Gastrocnemius medialis (tissue), 4 donors: ENCODE measurements around the gene GSG1L. TPM values are rescaled to one million over a fixed set of nuclear protein-coding genes. Genes with fewer than 3 reads are reported as not detected.

Experiments used
- ATAC-seq, 2 donors: fragments of 150-250 bp; one replicate each; pipeline ENCODE4 v1.9.1; 2016
- DNase-seq, 2 donors: peaks; one replicate each; pipeline ENCODE4 v3.0.0-alpha.2; 2019
- H3K27ac ChIP-seq, 4 donors: fragments of 200-600 bp; sonication (generic); 1 replicate in 1 of 4; 2 replicates in 3 of 4; pipeline ENCODE4 v1.5.1; 2016 to 2018; ENCODE audit warnings: mild to moderate bottlenecking in 2 of 4, moderate library complexity in 1 of 4
- H3K27me3 ChIP-seq, 3 donors: fragments of 200-600 bp; sonication (generic) in 2 of 3; 1 replicate in 1 of 3; 2 replicates in 2 of 3; pipeline versions ENCODE4 v1.5.1 to v1.6.0; 2016 to 2019; ENCODE audit warnings: mild to moderate bottlenecking in 1 of 3, moderate library complexity in 1 of 3
- H3K36me3 ChIP-seq, 2 donors: fragments of 200-600 bp; sonication (generic) in 1 of 2; one replicate each; pipeline ENCODE4 v1.5.1; 2017 to 2018
- H3K4me1 ChIP-seq, 2 donors: fragments of 200-600 bp; sonication (generic) in 1 of 2; one replicate each; pipeline ENCODE4 v1.5.1; 2016 to 2017; ENCODE audit warnings: mild to moderate bottlenecking in 2 of 2
- H3K4me3 ChIP-seq, 4 donors: fragments of 200-600 bp; sonication (generic) in 3 of 4; 1 replicate in 1 of 4; 2 replicates in 3 of 4; pipeline ENCODE4 v1.5.1; 2016 to 2019; ENCODE audit warnings: mild to moderate bottlenecking in 2 of 4
- H3K9me3 ChIP-seq, 3 donors: fragments of 200-600 bp; sonication (generic) in 2 of 3; 1 replicate in 1 of 3; 2 replicates in 2 of 3; pipeline ENCODE4 v1.5.1; 2016 to 2019
- CTCF ChIP-seq, 5 experiments: fragments of 450-650 bp in 3 of 5; fragments of 200-600 bp in 2 of 5; sonication (generic) in 2 of 5; IDR thresholded peaks in 4 of 5; conservative IDR thresholded peaks in 1 of 5; 1 replicate in 4 of 5; 2 replicates in 1 of 5; pipeline ENCODE4 v1.5.1; 2016 to 2019; ENCODE audit warnings: antibody characterized with exemption in 5 of 5, mild to moderate bottlenecking in 3 of 5, moderate library complexity in 3 of 5
- POLR2A ChIP-seq, 2 donors: fragments of 450-650 bp; IDR thresholded peaks; one replicate each; pipeline ENCODE4 v1.6.1; 2017; ENCODE audit warnings: antibody characterized with exemption in 2 of 2, mild to moderate bottlenecking in 2 of 2, moderate library complexity in 2 of 2
- in situ Hi-C, 4 donors: fragments of 200-750 bp; cut with MboI; loops; one replicate each; pipeline versions ENCODE4 v1.15.0 to v1.8.0; 2017; ENCODE audit warnings: low sequenced_read_pairs in 4 of 4
- intact Hi-C: fragments of 100-400 bp; cut with DNase I; formaldehyde crosslinking; loops from one replicate; pipeline ENCODE4 v1.15.1; 2023; ENCODE audit warnings: low total_unique reads
- total RNA-seq, 4 donors: library from RNA; depleted of rRNA; stranded (reverse); fragments of >200 nt; gene quantifications; one replicate each; pipeline versions ENCODE4 v1.1.0 to v1.2.3, GENCODE V29; 2016

GSG1L gene
- total RNA-seq, 4 donors from 2014 or later, result not detected

- DNase-seq (no peak), ATAC-seq (no peak)
- intact Hi-C loops, result no loop called here
- H3K27me3 ChIP-seq, result peaks cover 0 to 7% (median 0%) of the 10 kb centered on the region in 3 donors
- TF ChIP-seq CTCF (IDR thresholded peaks at IDR 0.05 in 4 of 5, conservative IDR thresholded peaks at IDR 0.05 in 1 of 5) (no peak), POLR2A (IDR thresholded peaks at IDR 0.05) (no peak)
- in situ Hi-C loops, result no loop called here
- no peak overlapping the region for H3K27ac ChIP-seq
- H3K4me3 ChIP-seq, result no peak overlapping the region
- H3K4me1 ChIP-seq, result no peaks in the 10 kb centered on the region
- H3K36me3 ChIP-seq, result no peaks in the 10 kb centered on the region
- H3K9me3 ChIP-seq, result no peaks in the 10 kb centered on the region
Observed at GRCh38 chr16:27978876-27979275, 84.6 kb downstream of the GSG1L start.

GRCh38 chr16:27977966-27978365 is 85.5 kb downstream of the GSG1L start:
- Histone ChIP-seq H3K27ac (no peak overlapping the region), H3K36me3 (no peaks in the 10 kb centered on the region), H3K4me1 (no peaks in the 10 kb centered on the region), H3K27me3 (peaks cover 0 to 7% (median 0%) of the 10 kb centered on the region in 3 donors), H3K4me3 (no peak overlapping the region), H3K9me3 (no peaks in the 10 kb centered on the region)
- intact Hi-C loops (no loop called here), in situ Hi-C loops (no loop called here)
- TF ChIP-seq CTCF (IDR thresholded peaks at IDR 0.05 in 4 of 5, conservative IDR thresholded peaks at IDR 0.05 in 1 of 5), result no peak
- no peak for TF ChIP-seq POLR2A (IDR thresholded peaks at IDR 0.05)
- ATAC-seq (no peak), DNase-seq (no peak)

- TF ChIP-seq POLR2A (IDR thresholded peaks at IDR 0.05) (no peak), CTCF (IDR thresholded peaks at IDR 0.05 in 4 of 5, conservative IDR thresholded peaks at IDR 0.05 in 1 of 5) (no peak)
- in situ Hi-C loops, result no loop called here
- H3K36me3 ChIP-seq, result no peaks in the 10 kb centered on the region
- intact Hi-C loops, result no loop called here
- no peak overlapping the region for H3K4me3 ChIP-seq
- no peaks in the 10 kb centered on the region for H3K9me3 ChIP-seq
- no peak for DNase-seq
- H3K4me1 ChIP-seq, result no peaks in the 10 kb centered on the region
- no peak for ATAC-seq
- no peak overlapping the region for H3K27ac ChIP-seq
- peaks cover 0 to 7% (median 0%) of the 10 kb centered on the region in 3 donors for H3K27me3 ChIP-seq
Observed at GRCh38 chr16:27976990-27977389, 86.5 kb downstream of the GSG1L start.

- Histone ChIP-seq H3K4me1 (no peaks in the 10 kb centered on the region), H3K27ac (no peak overlapping the region), H3K27me3 (peaks cover 0 to 7% (median 0%) of the 10 kb centered on the region in 3 donors), H3K9me3 (no peaks in the 10 kb centered on the region), H3K36me3 (no peaks in the 10 kb centered on the region), H3K4me3 (no peak overlapping the region)
- TF ChIP-seq POLR2A (IDR thresholded peaks at IDR 0.05) (no peak), CTCF (IDR thresholded peaks at IDR 0.05 in 4 of 5, conservative IDR thresholded peaks at IDR 0.05 in 1 of 5) (no peak)
- ATAC-seq (no peak), DNase-seq (no peak)
- intact Hi-C loops, result no loop called here
- in situ Hi-C loops, result no loop called here
Observed at GRCh38 chr16:27974896-27975540, 88.5 kb downstream of the GSG1L start.

GRCh38 chr16:27973678-27974077 is 89.8 kb downstream of the GSG1L start:
- DNase-seq (no peak), ATAC-seq (no peak)
- Histone ChIP-seq H3K27ac (no peak overlapping the region), H3K4me1 (no peaks in the 10 kb centered on the region), H3K27me3 (peaks cover 0 to 4% (median 0%) of the 10 kb centered on the region in 3 donors), H3K9me3 (no peaks in the 10 kb centered on the region), H3K4me3 (no peak overlapping the region), H3K36me3 (no peaks in the 10 kb centered on the region)
- intact Hi-C loops (no loop called here), in situ Hi-C loops (no loop called here)
- TF ChIP-seq CTCF (IDR thresholded peaks at IDR 0.05 in 4 of 5, conservative IDR thresholded peaks at IDR 0.05 in 1 of 5), result no peak
